Vagina (tissue), 2 donors: ENCODE measurements around the gene CYP20A1. TPM values are rescaled to one million over a fixed set of nuclear protein-coding genes. Genes with fewer than 3 reads are reported as not detected.
"Not testable (repeated sequence)": the region's sequence is repeated elsewhere in the genome, so short reads cannot be mapped to it uniquely, and the experiment has no call there.

Experiments
- DNase-seq, 2 donors: peaks; one replicate each; pipeline ENCODE4 v3.0.0-alpha.2; 2017; ENCODE audit errors: extremely low spot score in 2 of 2
- H3K27ac ChIP-seq: fragments of 200-600 bp; sonication (generic); one replicate; pipeline ENCODE4 v1.5.1; 2019
- H3K27me3 ChIP-seq: fragments of 200-600 bp; sonication (generic); one replicate; pipeline ENCODE4 v1.5.1; 2019
- H3K36me3 ChIP-seq, 2 donors: fragments of 200-600 bp; sonication (generic); one replicate each; pipeline ENCODE4 v1.5.1; 2017 to 2019
- H3K4me1 ChIP-seq: fragments of 200-600 bp; sonication (generic); one replicate; pipeline ENCODE4 v1.5.1; 2019
- H3K4me3 ChIP-seq, 2 donors: fragments of 200-600 bp; sonication (generic); 1 replicate in 1 of 2; 2 replicates in 1 of 2; pipeline ENCODE4 v1.5.1; 2016 to 2019
- H3K9me3 ChIP-seq: fragments of 200-600 bp; sonication (generic); one replicate; pipeline ENCODE4 v1.5.1; 2019
- CTCF ChIP-seq, 3 experiments: fragments of 450-650 bp in 2 of 3; fragments of 200-600 bp in 1 of 3; sonication (generic) in 1 of 3; IDR thresholded peaks; one replicate each; pipeline ENCODE4 v1.5.1; 2017 to 2019; ENCODE audit warnings: antibody characterized with exemption in 3 of 3, mild to moderate bottlenecking in 2 of 3, moderate library complexity in 2 of 3
- POLR2A ChIP-seq, 2 donors: fragments of 450-650 bp; IDR thresholded peaks; one replicate each; pipeline ENCODE4 v1.6.1; 2017; ENCODE audit warnings: antibody characterized with exemption in 2 of 2, mild to moderate bottlenecking in 2 of 2, moderate library complexity in 2 of 2
- POLR2AphosphoS5 ChIP-seq, 2 donors: sonication (generic); formaldehyde crosslinking; IDR thresholded peaks; one replicate each; pipeline ENCODE4 v1.9.0; 2017; ENCODE audit warnings: antibody characterized with exemption in 2 of 2, mild to moderate bottlenecking in 2 of 2, low read depth in 1 of 2; ENCODE audit not compliant: insufficient read depth in 1 of 2
- intact Hi-C: fragments of 100-400 bp; cut with DNase I; formaldehyde crosslinking; loops from one replicate; pipeline ENCODE4 v1.15.1; 2023
- total RNA-seq: library from RNA; depleted of rRNA; stranded (reverse); fragments of >200 nt; gene quantifications from one replicate; pipeline ENCODE4 v1.2.3, GENCODE V29; 2016

Gene CYP20A1
- total RNA-seq, 1 donor from 2014 or later = 19.4 TPM

GRCh38 chr2:203200866-203201265 is 38.0 kb upstream of the CYP20A1 start:
- H3K36me3 ChIP-seq = peaks cover 0 to 17% of the 10 kb centered on the region in 2 donors
- intact Hi-C loops = no loop called here

GRCh38 chr2:203201426-203201825 is 37.4 kb upstream of the CYP20A1 start:
- intact Hi-C loops = no loop called here
- Histone ChIP-seq H3K36me3 (peaks cover 0 to 17% of the 10 kb centered on the region in 2 donors), H3K4me3 (no peak overlapping the region), H3K27me3 (no peaks in the 10 kb centered on the region), H3K4me1 (no peaks in the 10 kb centered on the region), H3K27ac (no peak overlapping the region), H3K9me3 (no peaks in the 10 kb centered on the region)
- TF ChIP-seq POLR2AphosphoS5 (IDR thresholded peaks at IDR 0.05; ENCODE audit: insufficient read depth in 1 of 2, low read depth in 1 of 2) (no peak), CTCF (IDR thresholded peaks at IDR 0.05) (no peak), POLR2A (IDR thresholded peaks at IDR 0.05) (no peak)
- DNase-seq = no peak

More at GRCh38 chr2:203200866-203201265, 38.0 kb upstream of the CYP20A1 start:
- no peaks in the 10 kb centered on the region for H3K27me3 ChIP-seq
- H3K4me1 ChIP-seq = no peaks in the 10 kb centered on the region
- no peak for TF ChIP-seq CTCF (IDR thresholded peaks at IDR 0.05)
- TF ChIP-seq POLR2A (IDR thresholded peaks at IDR 0.05) = no peak
- no peak for TF ChIP-seq POLR2AphosphoS5 (IDR thresholded peaks at IDR 0.05; ENCODE audit: insufficient read depth in 1 of 2, low read depth in 1 of 2)
- H3K27ac ChIP-seq = no peak overlapping the region
- no peak for DNase-seq
- no peak overlapping the region for H3K4me3 ChIP-seq
- no peaks in the 10 kb centered on the region for H3K9me3 ChIP-seq

- H3K4me1 ChIP-seq = no peaks in the 10 kb centered on the region
- DNase-seq = no peak
- peaks cover 0 to 15% of the 10 kb centered on the region in 2 donors for H3K36me3 ChIP-seq
- H3K27ac ChIP-seq = no peak overlapping the region
- intact Hi-C loops = no loop called here
- no peak overlapping the region for H3K4me3 ChIP-seq
- no peaks in the 10 kb centered on the region for H3K27me3 ChIP-seq
- H3K9me3 ChIP-seq = no peaks in the 10 kb centered on the region
- TF ChIP-seq CTCF (IDR thresholded peaks at IDR 0.05) (no peak), POLR2AphosphoS5 (IDR thresholded peaks at IDR 0.05; ENCODE audit: insufficient read depth in 1 of 2, low read depth in 1 of 2) (no peak), POLR2A (IDR thresholded peaks at IDR 0.05) (no peak)
Measured at GRCh38 chr2:203209538-203209937, 29.3 kb upstream of the CYP20A1 start.

- Histone ChIP-seq H3K36me3 (no peaks in the 10 kb centered on the region), H3K27ac (no peak overlapping the region), H3K9me3 (no peaks in the 10 kb centered on the region), H3K4me1 (no peaks in the 10 kb centered on the region), H3K4me3 (no peak overlapping the region), H3K27me3 (no peaks in the 10 kb centered on the region)
- no peak for DNase-seq
- intact Hi-C loops = no loop called here
- TF ChIP-seq CTCF (IDR thresholded peaks at IDR 0.05) (peak in 1 of 3 experiments; percentile 27), POLR2A (IDR thresholded peaks at IDR 0.05) (no peak)
Measured at GRCh38 chr2:203225423-203226039, 13.3 kb upstream of the CYP20A1 start.

- H3K36me3 ChIP-seq, H3K4me1 ChIP-seq, H3K4me3 ChIP-seq, H3K27me3 ChIP-seq, intact Hi-C loops, H3K27ac ChIP-seq, DNase-seq, H3K9me3 ChIP-seq: not testable (repeated sequence)
Measured at GRCh38 chr2:203229674-203230073, 9.1 kb upstream of the CYP20A1 start.
